GM12892 (cell line): ENCODE data around the gene MYEOV.

Experiments
- POLR2A ChIP-seq: IDR thresholded peaks from 2 replicates; pipeline ENCODE4 v1.6.1; 2011; ENCODE audit warnings: low read depth, low read length, control low read depth
- POLR2AphosphoS5 ChIP-seq: IDR thresholded peaks from 2 replicates; pipeline ENCODE4 v1.6.1; 2011; ENCODE audit warnings: low read depth, low read length, control low read depth
- TAF1 ChIP-seq: IDR thresholded peaks from 2 replicates; pipeline ENCODE4 v1.6.1; 2011; ENCODE audit warnings: low read depth, mild to moderate bottlenecking, control low read depth, low read length, borderline replicate concordance

DNA sequence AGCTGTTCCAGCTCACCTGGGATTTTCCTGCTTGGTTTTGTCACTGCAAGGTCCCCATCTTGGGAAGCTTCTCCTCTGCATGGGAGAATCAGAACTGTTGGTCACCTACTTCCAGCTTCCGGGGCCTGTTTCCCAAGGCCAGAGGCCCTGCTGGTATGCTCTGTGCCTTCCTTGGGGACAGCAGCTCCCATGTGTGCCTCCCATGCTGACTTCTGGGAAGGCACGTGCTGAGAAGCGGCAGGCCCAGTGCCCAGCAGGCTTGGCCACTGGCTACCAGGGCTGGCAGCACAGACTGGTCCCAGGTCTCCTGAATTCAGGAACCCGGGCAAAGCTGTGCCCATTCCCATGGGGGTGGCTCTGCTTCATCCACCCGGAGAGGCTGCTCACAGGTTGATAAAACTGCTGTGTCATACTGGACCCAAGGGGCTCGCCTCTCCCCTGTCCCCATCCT is 33.8 kb downstream of the MYEOV start:
- TF ChIP-seq POLR2A (no peak), POLR2AphosphoS5 (no peak), TAF1 (no peak)
